Activated T-cell treated with anti-CD3 and anti-CD28 coated beads for 1 hour (primary cell): ENCODE measurements around the gene NQO2.
"Not testable (repeated sequence)": the region's sequence is repeated elsewhere in the genome, so short reads cannot be mapped to it uniquely, and the experiment has no call there.

Experiments
- DNase-seq: peaks from one replicate; pipeline ENCODE4 v3.0.0-alpha.2; 2020; ENCODE audit warnings: low read depth

NQO2 gene

GRCh38 chr6:2989332-2990247 is 10.1 kb upstream of the NQO2 start:
- peak; percentile 57 for DNase-seq

GRCh38 chr6:2990248-2990931 is 9.3 kb upstream of the NQO2 start:
- DNase-seq, result no peak

GRCh38 chr6:2990932-2991506 is 8.7 kb upstream of the NQO2 start:
- no peak for DNase-seq

- no peak for DNase-seq
Measured at GRCh38 chr6:2992330-2992979, 7.2 kb upstream of the NQO2 start.

- DNase-seq, result no peak
Measured at GRCh38 chr6:2993755-2994317, 5.9 kb upstream of the NQO2 start.

GRCh38 chr6:2998249-2998997 is 1.3 kb upstream of the NQO2 start:
- DNase-seq, result not testable (repeated sequence)

- no peak for DNase-seq
Measured at GRCh38 chr6:2998998-2999617, 586 bp upstream of the NQO2 start.

GRCh38 chr6:3001146-3001772 is 1.6 kb downstream of the NQO2 start:
- DNase-seq, result no peak

- no peak for DNase-seq
Measured at GRCh38 chr6:3001773-3002293, 2.1 kb downstream of the NQO2 start.

- DNase-seq, result not testable (repeated sequence)
Measured at GRCh38 chr6:3003226-3003625, 3.5 kb downstream of the NQO2 start.

- no peak for DNase-seq
Measured at GRCh38 chr6:3005077-3005476, 5.4 kb downstream of the NQO2 start.

- DNase-seq, result no peak
Measured at GRCh38 chr6:3005874-3006273, 6.2 kb downstream of the NQO2 start.

- no peak for DNase-seq
Measured at GRCh38 chr6:3006476-3006875, 6.8 kb downstream of the NQO2 start.

- DNase-seq, result no peak
Measured at GRCh38 chr6:3007571-3007970, 7.9 kb downstream of the NQO2 start.

GRCh38 chr6:3008712-3009265 is 9.1 kb downstream of the NQO2 start:
- DNase-seq, result not testable (repeated sequence)

GRCh38 chr6:3009930-3010329 is 10.2 kb downstream of the NQO2 start:
- DNase-seq, result no peak

- no peak for DNase-seq
Measured at GRCh38 chr6:3011158-3011557, 11.5 kb downstream of the NQO2 start.

- no peak for DNase-seq
Measured at GRCh38 chr6:3011592-3011991, 11.9 kb downstream of the NQO2 start.

GRCh38 chr6:3013486-3013885 is 13.8 kb downstream of the NQO2 start:
- no peak for DNase-seq
